Mesodermal cell (in vitro differentiated cells): ENCODE measurements around the gene FGD4.
A peak's percentile ranks its signal among the peaks of the same experiment; 100 is the strongest.

Source experiments
- H3K27ac ChIP-seq: 2 replicates; pipeline ENCODE4 v1.7.0; 2013; ENCODE audit warnings: mild to moderate bottlenecking, low read depth, low read length, moderate library complexity; ENCODE audit not compliant: severe bottlenecking
- H3K36me3 ChIP-seq: 2 replicates; pipeline ENCODE4 v1.7.1; 2013; ENCODE audit warnings: mild to moderate bottlenecking, low read length, moderate library complexity; ENCODE audit not compliant: control insufficient read depth, insufficient read depth
- H3K4me1 ChIP-seq: one replicate; pipeline ENCODE4 v1.7.1; 2013; ENCODE audit warnings: mild to moderate bottlenecking, low read length; ENCODE audit not compliant: insufficient read depth, control insufficient read depth, poor library complexity, severe bottlenecking
- H3K4me3 ChIP-seq: 2 replicates; pipeline ENCODE4 v1.7.0; 2013; ENCODE audit warnings: low read length, control low read depth, mild to moderate bottlenecking; ENCODE audit not compliant: insufficient read depth, poor library complexity, severe bottlenecking; ENCODE audit errors: extremely low read depth
- H3K9me3 ChIP-seq: 2 replicates; pipeline ENCODE4 v1.7.1; 2013; ENCODE audit warnings: mild to moderate bottlenecking, low read length, moderate library complexity; ENCODE audit not compliant: control insufficient read depth
- WGBS, 2 experiments: methylation state at CpG; one replicate each; pipeline ENCODE4 v1.1.5; 2013; ENCODE audit warnings: missing lambda C conversion rate in 2 of 2; ENCODE audit not compliant: insufficient coverage in 2 of 2; 5-methylcytosine and 5-hydroxymethylcytosine counted together

FGD4 gene

DNA sequence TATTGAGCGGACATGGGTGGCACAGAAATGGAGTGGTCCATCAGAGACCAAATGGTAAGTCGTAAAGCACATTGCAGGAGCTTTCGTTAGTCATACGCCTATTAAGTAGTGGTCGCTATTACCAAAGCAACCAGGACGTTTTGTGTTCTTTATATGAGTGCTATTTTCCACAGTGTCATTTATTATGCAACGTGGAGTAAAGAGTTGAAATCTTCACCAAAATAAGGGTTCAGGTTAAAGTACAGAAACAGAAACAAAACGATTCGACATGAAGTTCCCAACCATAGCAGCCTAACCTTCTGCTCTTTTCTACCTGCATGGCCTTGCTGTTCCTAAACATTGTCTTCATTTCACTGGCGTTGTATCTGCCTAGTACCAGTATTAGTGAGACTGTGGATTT, 20.1 kb upstream of the FGD4 start:
- Histone ChIP-seq H3K27ac (no peak overlapping the region), H3K36me3 (no peaks in the 10 kb centered on the region), H3K4me3 (no peak overlapping the region), H3K9me3 (no peaks in the 10 kb centered on the region), H3K4me1 (no peaks in the 10 kb centered on the region)
- 95 to 96% methylated on average over 8 of the region's 10 CpGs for WGBS, 2 experiments

DNA sequence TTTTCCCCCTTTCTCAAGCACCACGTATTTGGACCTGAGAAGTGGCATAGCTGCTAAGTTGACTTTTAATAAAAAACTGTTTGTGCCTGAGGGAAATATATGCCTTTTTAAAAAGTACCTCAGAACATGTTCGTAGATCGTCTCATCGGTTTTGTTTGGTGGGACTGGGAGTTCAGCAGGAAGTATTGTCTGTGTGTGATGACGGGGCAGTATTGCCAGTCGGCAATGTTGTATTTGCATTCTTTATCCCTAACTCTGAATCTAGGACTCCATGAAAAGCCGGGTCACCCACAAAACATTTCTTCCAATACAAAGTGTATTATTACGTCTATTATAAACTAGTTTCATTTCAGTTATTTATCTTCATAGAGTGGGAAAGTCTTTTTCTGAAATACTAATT, 19.7 kb upstream of the FGD4 start:
- no peaks in the 10 kb centered on the region for H3K4me1 ChIP-seq
- no peaks in the 10 kb centered on the region for H3K9me3 ChIP-seq
- H3K4me3 ChIP-seq = no peak overlapping the region
- WGBS, 2 experiments = 93 to 100% methylated on average over 3 of the region's 8 CpGs
- H3K36me3 ChIP-seq = no peaks in the 10 kb centered on the region
- no peak overlapping the region for H3K27ac ChIP-seq

DNA sequence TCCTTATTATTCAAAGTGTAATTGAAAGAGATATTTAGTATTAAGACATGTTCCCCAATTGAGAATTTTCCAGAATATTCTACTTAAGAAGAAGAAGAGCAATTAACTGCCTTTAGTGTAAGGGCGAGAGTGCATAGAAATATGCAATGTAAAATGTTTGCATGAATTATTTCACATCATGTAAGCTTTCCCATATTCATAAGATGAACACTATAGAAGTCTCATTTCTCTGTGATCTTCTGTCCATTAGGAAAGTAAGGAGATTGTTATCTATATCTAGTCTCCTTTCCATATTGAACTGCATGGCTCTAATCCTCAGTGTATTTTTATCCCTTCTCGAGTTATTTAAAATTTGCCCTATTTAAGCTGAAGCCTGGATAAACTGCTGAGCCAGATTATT, 17.1 kb upstream of the FGD4 start:
- Histone ChIP-seq H3K4me1 (no peaks in the 10 kb centered on the region), H3K9me3 (no peaks in the 10 kb centered on the region), H3K27ac (no peak overlapping the region), H3K36me3 (no peaks in the 10 kb centered on the region), H3K4me3 (no peak overlapping the region)
- WGBS, 2 experiments = no CpG with 5 or more reads among the region's 2 CpGs

DNA sequence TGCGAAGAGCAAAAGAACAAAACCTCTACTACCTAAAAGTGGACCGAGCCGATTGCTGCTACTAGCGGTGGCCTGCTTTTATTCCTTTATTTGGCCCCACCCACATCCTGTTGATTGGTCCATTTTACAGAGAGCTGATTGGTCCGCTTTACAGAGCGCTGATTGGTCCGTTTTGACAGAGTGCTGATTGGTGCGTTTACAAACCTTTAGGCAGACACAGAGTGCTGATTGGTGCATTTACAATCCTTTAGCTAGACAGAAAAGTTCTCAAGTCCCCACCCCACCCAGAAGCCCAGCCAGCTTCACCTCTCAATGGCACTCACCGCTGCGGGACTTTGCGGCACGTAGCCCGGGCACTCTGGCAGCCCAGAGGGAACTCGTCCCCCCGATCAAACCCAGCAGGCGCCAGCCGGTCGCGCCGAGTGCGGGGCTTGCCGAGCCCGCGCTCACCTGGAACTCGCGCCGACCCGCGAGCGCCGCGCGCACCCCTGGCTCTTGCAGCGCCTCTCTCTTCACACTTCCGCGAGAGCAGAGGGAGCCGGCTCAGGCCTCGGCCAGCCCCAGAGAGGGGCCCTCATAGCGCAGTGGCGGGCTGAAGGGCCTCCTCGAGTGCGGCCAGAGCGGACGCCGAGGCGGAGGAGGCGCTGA, 8.7 kb upstream of the FGD4 start:
- Histone ChIP-seq H3K4me1 (no peaks in the 10 kb centered on the region), H3K9me3 (no peaks in the 10 kb centered on the region), H3K27ac (no peak overlapping the region), H3K36me3 (no peaks in the 10 kb centered on the region), H3K4me3 (no peak overlapping the region)
- 95 to 98% methylated on average over 37 to 39 of the region's 47 CpGs for WGBS, 2 experiments

DNA sequence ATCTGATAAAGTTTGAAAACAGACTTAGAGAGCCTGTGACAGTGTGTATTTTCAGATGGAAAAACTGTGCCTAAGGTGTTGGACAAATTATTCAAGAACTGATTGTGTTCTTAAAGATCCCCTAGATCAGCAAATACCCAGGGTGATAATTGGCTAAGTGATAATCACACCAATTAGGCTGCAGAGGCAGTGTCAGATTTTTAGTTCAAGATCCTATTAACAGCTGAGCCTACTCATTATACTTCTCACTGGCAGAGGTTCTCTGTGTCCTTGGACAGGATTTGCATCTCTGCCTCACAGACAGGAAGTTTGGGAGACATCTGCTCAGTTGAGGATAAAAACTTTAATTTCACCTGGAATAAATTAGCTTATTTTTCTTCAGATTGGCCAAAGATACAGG, 4.3 kb upstream of the FGD4 start:
- Histone ChIP-seq H3K9me3 (no peaks in the 10 kb centered on the region), H3K4me3 (no peak overlapping the region), H3K36me3 (no peaks in the 10 kb centered on the region), H3K27ac (no peak overlapping the region), H3K4me1 (no peaks in the 10 kb centered on the region)

DNA sequence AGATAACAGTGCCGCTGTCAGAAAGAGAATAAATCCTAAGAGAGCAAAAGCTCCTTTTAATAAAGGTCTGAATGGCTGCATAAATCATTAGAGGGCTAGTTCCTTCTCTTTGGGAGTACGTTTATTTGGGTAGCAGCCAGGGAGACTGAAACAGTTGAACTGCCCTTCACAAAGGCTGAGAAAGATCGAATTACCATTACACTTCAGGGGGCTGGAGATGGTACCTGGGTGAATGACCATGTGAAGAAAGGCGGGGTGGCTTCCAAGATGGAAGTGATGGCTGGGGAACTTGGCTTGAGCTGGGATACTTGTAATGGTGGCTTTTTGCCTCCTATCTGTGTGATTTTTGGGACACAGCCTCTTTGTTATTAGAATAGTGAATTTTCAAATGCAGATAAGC, 1.7 kb upstream of the FGD4 start:
- no peaks in the 10 kb centered on the region for H3K9me3 ChIP-seq
- 74% methylated on average over 3 of the region's 4 CpGs; no CpG with 5 or more reads in 1 of the 2 experiments for WGBS, 2 experiments
- H3K4me1 ChIP-seq = peaks cover 2% of the 10 kb centered on the region
- H3K4me3 ChIP-seq = no peak overlapping the region
- no peaks in the 10 kb centered on the region for H3K36me3 ChIP-seq
- no peak overlapping the region for H3K27ac ChIP-seq

DNA sequence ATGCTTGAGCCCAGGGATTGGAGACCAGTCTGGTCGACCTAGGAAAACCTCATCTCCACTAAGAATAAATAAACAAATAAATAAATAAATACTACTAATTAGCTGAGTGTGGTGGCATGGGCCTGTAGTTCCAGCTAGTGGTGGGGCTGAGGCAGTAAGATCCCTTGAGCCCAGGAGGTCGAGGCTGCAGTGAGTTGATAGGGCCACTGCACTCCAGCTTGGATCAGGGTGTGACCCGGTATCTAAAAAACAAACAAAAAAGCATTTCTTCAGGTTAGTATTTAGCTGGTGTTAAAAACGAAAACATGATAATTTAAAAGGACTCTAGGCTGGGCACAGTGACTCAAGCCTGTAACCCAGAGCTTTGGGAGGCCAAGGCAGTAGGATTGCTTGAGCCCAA, 1.2 kb upstream of the FGD4 start:
- WGBS, 2 experiments = 78 to 92% methylated on average over 1 to 3 of the region's 4 CpGs
- no peak overlapping the region for H3K27ac ChIP-seq
- no peaks in the 10 kb centered on the region for H3K9me3 ChIP-seq
- H3K4me3 ChIP-seq = no peak overlapping the region
- peaks cover 2% of the 10 kb centered on the region for H3K4me1 ChIP-seq
- no peaks in the 10 kb centered on the region for H3K36me3 ChIP-seq

DNA sequence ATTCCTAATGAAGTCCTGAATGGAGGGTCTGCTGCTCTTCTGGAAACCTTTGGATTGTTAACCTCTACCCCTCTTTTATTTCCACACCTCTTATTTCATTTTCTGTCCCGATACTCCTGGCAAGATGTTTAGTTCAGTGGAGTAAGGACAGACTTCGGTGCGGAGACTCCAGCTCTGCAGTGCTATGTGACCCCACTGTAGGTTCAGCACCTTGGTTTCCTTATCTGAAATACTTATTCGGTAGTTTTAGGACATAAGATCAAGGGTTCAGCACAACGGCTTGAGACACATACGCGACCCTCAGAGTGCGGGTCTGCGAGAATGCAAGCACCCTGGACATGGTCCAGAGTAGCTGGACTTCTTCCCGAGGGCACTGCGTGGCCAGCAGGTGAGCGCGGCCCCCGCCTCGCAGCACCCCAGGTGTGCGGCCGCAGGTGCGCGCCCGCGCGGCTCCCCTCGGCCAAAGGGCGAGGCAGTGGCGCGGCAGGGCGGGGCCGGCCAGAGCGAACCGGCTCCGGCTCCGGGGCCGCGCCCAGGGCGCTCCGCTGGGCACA, 465 bp upstream of the FGD4 start:
- Histone ChIP-seq H3K27ac (no peak overlapping the region), H3K4me1 (peaks cover 2% of the 10 kb centered on the region)

DNA sequence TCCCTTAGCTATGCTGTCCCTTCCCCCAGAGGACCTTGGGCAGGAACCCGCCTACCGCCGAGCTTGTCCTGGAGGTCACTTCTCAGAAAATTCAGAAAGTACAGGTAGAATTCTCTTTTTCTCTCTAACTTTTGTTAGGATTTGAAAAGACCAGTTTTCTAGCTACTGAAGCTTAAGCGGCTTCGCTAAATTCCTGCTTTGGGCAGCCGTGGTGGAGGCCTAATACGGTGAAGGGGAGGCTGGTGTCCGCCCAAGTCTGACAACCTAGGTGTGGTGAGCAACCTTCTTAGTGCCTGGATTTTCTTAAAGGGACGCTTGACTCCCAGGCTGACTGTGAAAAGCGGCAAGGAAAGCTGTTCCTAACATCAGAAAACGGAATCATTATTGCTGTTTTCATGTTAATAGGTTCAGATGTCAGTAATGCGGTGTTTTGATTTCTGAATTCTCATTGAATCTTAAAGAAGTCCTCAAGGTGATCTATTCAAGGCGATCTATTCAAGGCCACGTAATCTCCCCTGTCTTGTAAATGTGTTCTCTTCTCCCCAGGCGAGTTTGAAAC, 835 bp downstream of the FGD4 start:
- 3 to 4% methylated on average over 11 to 12 of the region's 15 CpGs for WGBS, 2 experiments
- Histone ChIP-seq H3K4me3 (peak overlapping the region; percentile 62), H3K9me3 (no peaks in the 10 kb centered on the region), H3K4me1 (peaks cover 2% of the 10 kb centered on the region), H3K36me3 (no peaks in the 10 kb centered on the region), H3K27ac (no peak overlapping the region)

More for the DNA sequence above, 465 bp upstream of the FGD4 start:
- no peaks in the 10 kb centered on the region for H3K9me3 ChIP-seq
- H3K36me3 ChIP-seq = no peaks in the 10 kb centered on the region
- peak overlapping the region; percentile 62 for H3K4me3 ChIP-seq
- 1 to 8% methylated on average over 10 to 36 of the region's 36 CpGs for WGBS, 2 experiments

DNA sequence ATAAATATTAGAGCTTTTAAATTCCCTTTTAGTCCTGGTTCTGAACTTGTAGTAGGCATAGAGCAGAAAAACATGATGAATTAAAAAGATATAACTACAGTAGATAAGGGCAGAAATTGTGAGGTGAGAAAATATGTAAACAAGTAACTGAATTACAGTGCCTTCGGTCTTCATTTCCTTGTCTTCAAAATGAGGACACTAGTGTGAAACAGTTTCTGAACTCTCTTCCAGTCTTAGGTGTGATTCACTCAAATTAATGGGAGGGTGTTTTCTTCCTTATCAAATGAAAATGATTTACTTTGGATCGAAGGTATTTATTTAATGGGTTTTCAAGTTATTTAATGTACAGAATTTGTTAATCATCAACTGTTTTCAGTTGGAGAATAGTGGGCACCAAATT, 1.5 kb downstream of the FGD4 start:
- H3K4me3 ChIP-seq = peak overlapping the region; percentile 62
- no peaks in the 10 kb centered on the region for H3K9me3 ChIP-seq
- no CpG with 5 or more reads among the region's 2 CpGs for WGBS, 2 experiments
- H3K36me3 ChIP-seq = no peaks in the 10 kb centered on the region
- no peak overlapping the region for H3K27ac ChIP-seq
- peaks cover 2% of the 10 kb centered on the region for H3K4me1 ChIP-seq

DNA sequence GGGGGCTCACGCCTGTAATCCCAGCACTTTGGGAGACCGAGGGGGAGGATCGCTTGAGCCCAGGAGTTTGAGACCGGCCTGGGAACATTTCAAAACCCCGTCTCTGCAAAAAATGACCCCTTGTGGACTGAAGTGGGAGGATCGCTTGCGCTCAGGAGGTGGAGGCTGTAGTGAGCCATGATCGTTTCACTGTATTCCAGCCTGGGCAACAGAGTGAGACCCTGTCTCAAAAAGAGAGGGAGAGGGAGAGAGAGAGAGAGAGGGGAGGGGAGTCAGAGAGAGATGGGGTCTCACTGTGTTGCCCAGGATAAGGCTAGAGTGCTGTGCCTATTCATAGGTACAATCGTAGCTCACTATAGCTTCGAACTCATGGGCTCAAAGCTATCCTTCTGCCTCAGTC, 2.8 kb downstream of the FGD4 start:
- 90 to 93% methylated on average over 8 to 10 of the region's 10 CpGs for WGBS, 2 experiments
- Histone ChIP-seq H3K4me1 (peaks cover 2% of the 10 kb centered on the region), H3K9me3 (no peaks in the 10 kb centered on the region), H3K36me3 (no peaks in the 10 kb centered on the region), H3K27ac (no peak overlapping the region), H3K4me3 (no peak overlapping the region)
